ENCODE measurements around the gene KCNC4.

Gene KCNC4

GRCh38 chr1:110253213-110253612 lies 43.1 kb downstream of the KCNC4 start:
- no peak overlapping the region for H3K27ac ChIP-seq
- TF ChIP-seq CTCF (conservative IDR thresholded peaks at IDR 0.05): no peak

GRCh38 chr1:110254604-110255391 lies 44.7 kb downstream of the KCNC4 start:
- no peak for TF ChIP-seq CTCF (conservative IDR thresholded peaks at IDR 0.05)
- no peak overlapping the region for H3K27ac ChIP-seq

GRCh38 chr1:110255392-110255787 lies 45.3 kb downstream of the KCNC4 start:
- no peak overlapping the region for H3K27ac ChIP-seq
- TF ChIP-seq CTCF (conservative IDR thresholded peaks at IDR 0.05): no peak

GRCh38 chr1:110258734-110259133 lies 48.6 kb downstream of the KCNC4 start:
- H3K27ac ChIP-seq: no peak overlapping the region
- TF ChIP-seq CTCF (conservative IDR thresholded peaks at IDR 0.05): no peak

- no peak for TF ChIP-seq CTCF (conservative IDR thresholded peaks at IDR 0.05)
Measured at GRCh38 chr1:110259770-110260169, 49.7 kb downstream of the KCNC4 start.

More at GRCh38 chr1:110259770-110260169, 49.7 kb downstream of the KCNC4 start:
- no peak overlapping the region for H3K27ac ChIP-seq
